Stimulated activated effector memory CD8-positive, alpha-beta T cell treated with anti-CD3 and anti-CD28 coated beads, Interleukin-12 subunit alpha, Interleukin-12 subunit beta, amount 100 ng/mL, for 72 hours (primary cell): ENCODE data around the gene PDGFB.
"Not testable (repeated sequence)": the region's sequence is repeated elsewhere in the genome, so short reads cannot be mapped to it uniquely, and the experiment has no call there.

Experiments
- ATAC-seq: fragments of 150-1000 bp; cut with Tn5 transposase; 2 replicates; pipeline ENCODE4 v1.10.0; 2021
- DNase-seq, 2 donors: peaks; one replicate each; pipeline ENCODE4 v3.0.0; 2021 to 2022; ENCODE audit warnings: low spot score in 2 of 2
- H3K27ac Mint-ChIP-seq: one replicate; pipeline ENCODE4 v1.8.0; 2022; ENCODE audit warnings: mild to moderate bottlenecking, mixed read lengths
- H3K36me3 Mint-ChIP-seq: one replicate; pipeline ENCODE4 v1.8.0; 2022; ENCODE audit warnings: mild to moderate bottlenecking, mixed read lengths
- H3K4me1 Mint-ChIP-seq: one replicate; pipeline ENCODE4 v1.8.0; 2022; ENCODE audit warnings: mixed read lengths
- H3K4me3 Mint-ChIP-seq: one replicate; pipeline ENCODE4 v1.8.0; 2022; ENCODE audit warnings: mild to moderate bottlenecking, mixed read lengths
- H3K9me3 Mint-ChIP-seq: one replicate; pipeline ENCODE4 v1.8.0; 2022; ENCODE audit warnings: mixed read lengths

The PDGFB gene

GRCh38 chr22:39219071-39220039 lies 25.4 kb downstream of the PDGFB start:
- no peak for ATAC-seq
- Mint-ChIP-seq H3K4me1 (peaks cover 27% of the 10 kb centered on the region), H3K9me3 (no peaks in the 10 kb centered on the region)

GRCh38 chr22:39218432-39218831 lies 26.4 kb downstream of the PDGFB start:
- not testable (repeated sequence) for H3K9me3 Mint-ChIP-seq, H3K36me3 Mint-ChIP-seq, DNase-seq, H3K27ac Mint-ChIP-seq, H3K4me3 Mint-ChIP-seq, ATAC-seq
- peaks cover 23% of the 10 kb centered on the region for H3K4me1 Mint-ChIP-seq

More at GRCh38 chr22:39219071-39220039, 25.4 kb downstream of the PDGFB start:
- peaks cover 13% of the 10 kb centered on the region for H3K36me3 Mint-ChIP-seq
- no peak overlapping the region for H3K4me3 Mint-ChIP-seq
- DNase-seq: no peak
- H3K27ac Mint-ChIP-seq: no peak overlapping the region

GRCh38 chr22:39216143-39216490 lies 28.7 kb downstream of the PDGFB start:
- ATAC-seq (no peak), DNase-seq (no peak)
- no peak overlapping the region for H3K4me3 Mint-ChIP-seq
- H3K4me1 Mint-ChIP-seq: peaks cover 16% of the 10 kb centered on the region
- H3K36me3 Mint-ChIP-seq: no peaks in the 10 kb centered on the region
- H3K9me3 Mint-ChIP-seq: no peaks in the 10 kb centered on the region
- H3K27ac Mint-ChIP-seq: no peak overlapping the region

GRCh38 chr22:39215426-39216142 lies 29.2 kb downstream of the PDGFB start:
- H3K27ac Mint-ChIP-seq: no peak overlapping the region
- H3K9me3 Mint-ChIP-seq: no peaks in the 10 kb centered on the region
- ATAC-seq (peak; percentile 73), DNase-seq (no peak)
- no peak overlapping the region for H3K4me3 Mint-ChIP-seq
- peaks cover 12% of the 10 kb centered on the region for H3K4me1 Mint-ChIP-seq
- H3K36me3 Mint-ChIP-seq: no peaks in the 10 kb centered on the region

- Mint-ChIP-seq H3K4me1 (peaks cover 12% of the 10 kb centered on the region), H3K27ac (no peak overlapping the region), H3K4me3 (no peak overlapping the region), H3K36me3 (no peaks in the 10 kb centered on the region), H3K9me3 (no peaks in the 10 kb centered on the region)
- DNase-seq (no peak), ATAC-seq (no peak)
These were observed 29.7 kb downstream of the PDGFB start for GRCh38 chr22:39215070-39215396.

- DNase-seq: no peak
These were observed 30.3 kb downstream of the PDGFB start for GRCh38 chr22:39214383-39215069.

GRCh38 chr22:39214006-39214382 lies 30.8 kb downstream of the PDGFB start:
- no peak for ATAC-seq
- no peak overlapping the region for H3K4me3 Mint-ChIP-seq

More at GRCh38 chr22:39214383-39215069, 30.3 kb downstream of the PDGFB start:
- Mint-ChIP-seq H3K9me3 (no peaks in the 10 kb centered on the region), H3K27ac (no peak overlapping the region), H3K4me1 (peaks cover 12% of the 10 kb centered on the region), H3K36me3 (no peaks in the 10 kb centered on the region), H3K4me3 (no peak overlapping the region)
- no peak for ATAC-seq

GRCh38 chr22:39212721-39213376 lies 31.9 kb downstream of the PDGFB start:
- no peaks in the 10 kb centered on the region for H3K9me3 Mint-ChIP-seq
- peaks cover 21% of the 10 kb centered on the region for H3K4me1 Mint-ChIP-seq
- H3K27ac Mint-ChIP-seq: no peak overlapping the region
- H3K4me3 Mint-ChIP-seq: no peak overlapping the region
- no peak for DNase-seq
- ATAC-seq: no peak
- H3K36me3 Mint-ChIP-seq: no peaks in the 10 kb centered on the region

More at GRCh38 chr22:39214006-39214382, 30.8 kb downstream of the PDGFB start:
- no peak overlapping the region for H3K27ac Mint-ChIP-seq
- no peak for DNase-seq
- H3K36me3 Mint-ChIP-seq: no peaks in the 10 kb centered on the region
- H3K9me3 Mint-ChIP-seq: no peaks in the 10 kb centered on the region
- H3K4me1 Mint-ChIP-seq: peaks cover 12% of the 10 kb centered on the region

GRCh38 chr22:39209756-39210155 lies 35.0 kb downstream of the PDGFB start:
- Mint-ChIP-seq H3K9me3 (no peaks in the 10 kb centered on the region), H3K36me3 (peaks cover 6% of the 10 kb centered on the region), H3K27ac (no peak overlapping the region), H3K4me3 (no peak overlapping the region), H3K4me1 (peaks cover 44% of the 10 kb centered on the region)
- DNase-seq (no peak), ATAC-seq (no peak)

GRCh38 chr22:39208013-39208680 lies 36.6 kb downstream of the PDGFB start:
- H3K4me1 Mint-ChIP-seq: peaks cover 44% of the 10 kb centered on the region
- no peaks in the 10 kb centered on the region for H3K9me3 Mint-ChIP-seq
- no peak for DNase-seq
- no peak overlapping the region for H3K27ac Mint-ChIP-seq
- peaks cover 6% of the 10 kb centered on the region for H3K36me3 Mint-ChIP-seq
- H3K4me3 Mint-ChIP-seq: no peak overlapping the region
- no peak for ATAC-seq

GRCh38 chr22:39207141-39208012 lies 37.4 kb downstream of the PDGFB start:
- ATAC-seq (no peak), DNase-seq (no peak)
- Mint-ChIP-seq H3K36me3 (peaks cover 6% of the 10 kb centered on the region), H3K4me3 (no peak overlapping the region), H3K27ac (no peak overlapping the region), H3K4me1 (peaks cover 38% of the 10 kb centered on the region), H3K9me3 (no peaks in the 10 kb centered on the region)

GRCh38 chr22:39206491-39206890 lies 38.3 kb downstream of the PDGFB start:
- H3K4me1 Mint-ChIP-seq: peaks cover 38% of the 10 kb centered on the region
- no peak for DNase-seq
- peak overlapping the region; percentile 10 for H3K27ac Mint-ChIP-seq
- no peaks in the 10 kb centered on the region for H3K9me3 Mint-ChIP-seq
- peaks cover 6% of the 10 kb centered on the region for H3K36me3 Mint-ChIP-seq
- no peak for ATAC-seq
- H3K4me3 Mint-ChIP-seq: no peak overlapping the region

- Mint-ChIP-seq H3K27ac (peak overlapping the region; percentile 10), H3K4me1 (peaks cover 38% of the 10 kb centered on the region), H3K4me3 (peak overlapping the region; percentile 41)
These were observed 39.3 kb downstream of the PDGFB start for GRCh38 chr22:39205344-39206021.

More at GRCh38 chr22:39205344-39206021, 39.3 kb downstream of the PDGFB start:
- DNase-seq (peak; percentile 30 to 76), ATAC-seq (peak; percentile 95)
- Mint-ChIP-seq H3K36me3 (peaks cover 6% of the 10 kb centered on the region), H3K9me3 (no peaks in the 10 kb centered on the region)
